ENCODE results near the gene AP3S1.
"Not testable (repeated sequence)": the region's sequence is repeated elsewhere in the genome, so short reads cannot be mapped to it uniquely, and the experiment has no call there.

GRCh38 chr5:115913623-115914400, 72.1 kb downstream of the AP3S1 start:
- TF ChIP-seq, protein P1, sequence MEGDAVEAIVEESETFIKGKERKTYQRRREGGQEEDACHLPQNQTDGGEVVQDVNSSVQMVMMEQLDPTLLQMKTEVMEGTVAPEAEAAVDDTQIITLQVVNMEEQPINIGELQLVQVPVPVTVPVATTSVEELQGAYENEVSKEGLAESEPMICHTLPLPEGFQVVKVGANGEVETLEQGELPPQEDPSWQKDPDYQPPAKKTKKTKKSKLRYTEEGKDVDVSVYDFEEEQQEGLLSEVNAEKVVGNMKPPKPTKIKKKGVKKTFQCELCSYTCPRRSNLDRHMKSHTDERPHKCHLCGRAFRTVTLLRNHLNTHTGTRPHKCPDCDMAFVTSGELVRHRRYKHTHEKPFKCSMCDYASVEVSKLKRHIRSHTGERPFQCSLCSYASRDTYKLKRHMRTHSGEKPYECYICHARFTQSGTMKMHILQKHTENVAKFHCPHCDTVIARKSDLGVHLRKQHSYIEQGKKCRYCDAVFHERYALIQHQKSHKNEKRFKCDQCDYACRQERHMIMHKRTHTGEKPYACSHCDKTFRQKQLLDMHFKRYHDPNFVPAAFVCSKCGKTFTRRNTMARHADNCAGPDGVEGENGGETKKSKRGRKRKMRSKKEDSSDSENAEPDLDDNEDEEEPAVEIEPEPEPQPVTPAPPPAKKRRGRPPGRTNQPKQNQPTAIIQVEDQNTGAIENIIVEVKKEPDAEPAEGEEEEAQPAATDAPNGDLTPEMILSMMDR (IDR thresholded peaks at IDR 0.05): not testable (repeated sequence)
- TF ChIP-seq POLR2A (IDR thresholded peaks at IDR 0.05): not testable (repeated sequence)
